ENCODE measurements around the gene SINHCAF.
"Not testable (repeated sequence)": the region's sequence is repeated elsewhere in the genome, so short reads cannot be mapped to it uniquely, and the experiment has no call there.

SINHCAF gene

GRCh38 chr12:31325877-31326631 lies at the start of gene SINHCAF:
SINHCAF (minus strand) TSS chr12:31326150; CDS start chr12:31298204, 27,946 bp downstream.
- peak; percentile 98 to 100 (median 98) for DNase-seq (ENCODE audit: low read depth in 4 of 4, low spot score in 1 of 4)

GRCh38 chr12:31375422-31375821 lies 49.5 kb upstream of the SINHCAF start:
- DNase-seq (ENCODE audit: low read depth in 4 of 4, low spot score in 1 of 4), result not testable (repeated sequence)

GRCh38 chr12:31371256-31371620 lies 45.3 kb upstream of the SINHCAF start:
- no peak for DNase-seq (ENCODE audit: low read depth in 4 of 4, low spot score in 1 of 4)

- no peak for DNase-seq (ENCODE audit: low read depth in 4 of 4, low spot score in 1 of 4)
Measured at GRCh38 chr12:31370531-31371255, 44.7 kb upstream of the SINHCAF start.

GRCh38 chr12:31369712-31370521 lies 44.0 kb upstream of the SINHCAF start:
- DNase-seq (ENCODE audit: low read depth in 4 of 4, low spot score in 1 of 4), result no peak

- no peak for DNase-seq (ENCODE audit: low read depth in 4 of 4, low spot score in 1 of 4)
Measured at GRCh38 chr12:31368666-31369361, 42.9 kb upstream of the SINHCAF start.

- no peak for DNase-seq (ENCODE audit: low read depth in 4 of 4, low spot score in 1 of 4)
Measured at GRCh38 chr12:31366104-31366621, 40.2 kb upstream of the SINHCAF start.

- no peak for DNase-seq (ENCODE audit: low read depth in 4 of 4, low spot score in 1 of 4)
Measured at GRCh38 chr12:31363831-31364230, 37.9 kb upstream of the SINHCAF start.

GRCh38 chr12:31363416-31363809 lies 37.5 kb upstream of the SINHCAF start:
- no peak for DNase-seq (ENCODE audit: low read depth in 4 of 4, low spot score in 1 of 4)

GRCh38 chr12:31362759-31363415 lies 36.9 kb upstream of the SINHCAF start:
- DNase-seq (ENCODE audit: low read depth in 4 of 4, low spot score in 1 of 4), result peak in 1 of 4 experiments; percentile 11

GRCh38 chr12:31362115-31362758 lies 36.3 kb upstream of the SINHCAF start:
- no peak for DNase-seq (ENCODE audit: low read depth in 4 of 4, low spot score in 1 of 4)

- no peak for DNase-seq (ENCODE audit: low read depth in 4 of 4, low spot score in 1 of 4)
Measured at GRCh38 chr12:31361730-31362114, 35.8 kb upstream of the SINHCAF start.

GRCh38 chr12:31355747-31356107 lies 29.8 kb upstream of the SINHCAF start:
- DNase-seq (ENCODE audit: low read depth in 4 of 4, low spot score in 1 of 4), result no peak

- no peak for DNase-seq (ENCODE audit: low read depth in 4 of 4, low spot score in 1 of 4)
Measured at GRCh38 chr12:31353750-31354708, 28.1 kb upstream of the SINHCAF start.

- DNase-seq (ENCODE audit: low read depth in 4 of 4, low spot score in 1 of 4), result no peak
Measured at GRCh38 chr12:31346267-31346666, 20.3 kb upstream of the SINHCAF start.

- DNase-seq (ENCODE audit: low read depth in 4 of 4, low spot score in 1 of 4), result no peak
Measured at GRCh38 chr12:31343139-31343538, 17.2 kb upstream of the SINHCAF start.

GRCh38 chr12:31342286-31342685 lies 16.3 kb upstream of the SINHCAF start:
- no peak for DNase-seq (ENCODE audit: low read depth in 4 of 4, low spot score in 1 of 4)

- DNase-seq (ENCODE audit: low read depth in 4 of 4, low spot score in 1 of 4), result no peak
Measured at GRCh38 chr12:31339831-31340622, 14.1 kb upstream of the SINHCAF start.

All from stimulated activated CD4-positive, alpha-beta T cell treated with anti-CD3 and anti-CD28 coated beads, Interleukin-1b, Interleukin-23, amount 100 ng/mL, for 24 hours (primary cell).